ENCODE data around the gene PLD5.
"Not testable (repeated sequence)": the region's sequence is repeated elsewhere in the genome, so short reads cannot be mapped to it uniquely, and the experiment has no call there.

The PLD5 gene

GRCh38 chr1:242100921-242101320 lies 423.6 kb downstream of the PLD5 start:
- no peak for DNase-seq (ENCODE audit: low spot score)
- in situ Hi-C loops (cut with MboI; ENCODE audit: low pct_unique_long_range_greater_than_20kb, low sequenced_read_pairs, unreplicated experiment) = no loop called here
- TF ChIP-seq CTCF (IDR thresholded peaks at IDR 0.05; ENCODE audit: extremely low read depth, insufficient read depth, missing control alignments) = no peak

- in situ Hi-C loops (cut with MboI; ENCODE audit: low pct_unique_long_range_greater_than_20kb, low sequenced_read_pairs, unreplicated experiment) = not testable (repeated sequence)
These were observed 427.2 kb downstream of the PLD5 start for GRCh38 chr1:242097283-242097682.

GRCh38 chr1:242093116-242093515 lies 431.4 kb downstream of the PLD5 start:
- no peak for DNase-seq (ENCODE audit: low spot score)
- in situ Hi-C loops (cut with MboI; ENCODE audit: low pct_unique_long_range_greater_than_20kb, low sequenced_read_pairs, unreplicated experiment) = no loop called here

More at GRCh38 chr1:242097283-242097682, 427.2 kb downstream of the PLD5 start:
- not testable (repeated sequence) for DNase-seq (ENCODE audit: low spot score)

GRCh38 chr1:242089911-242090310 lies 434.6 kb downstream of the PLD5 start:
- no peak for DNase-seq (ENCODE audit: low spot score)
- in situ Hi-C loops (cut with MboI; ENCODE audit: low pct_unique_long_range_greater_than_20kb, low sequenced_read_pairs, unreplicated experiment) = no loop called here

More at GRCh38 chr1:242093116-242093515, 431.4 kb downstream of the PLD5 start:
- TF ChIP-seq CTCF (IDR thresholded peaks at IDR 0.05; ENCODE audit: extremely low read depth, insufficient read depth, missing control alignments) = no peak

GRCh38 chr1:242088875-242089274 lies 435.6 kb downstream of the PLD5 start:
- no peak for TF ChIP-seq CTCF (IDR thresholded peaks at IDR 0.05; ENCODE audit: extremely low read depth, insufficient read depth, missing control alignments)
- no peak for DNase-seq (ENCODE audit: low spot score)
- in situ Hi-C loops (cut with MboI; ENCODE audit: low pct_unique_long_range_greater_than_20kb, low sequenced_read_pairs, unreplicated experiment) = no loop called here

More at GRCh38 chr1:242089911-242090310, 434.6 kb downstream of the PLD5 start:
- TF ChIP-seq CTCF (IDR thresholded peaks at IDR 0.05; ENCODE audit: extremely low read depth, insufficient read depth, missing control alignments) = no peak

- in situ Hi-C loops (cut with MboI; ENCODE audit: low pct_unique_long_range_greater_than_20kb, low sequenced_read_pairs, unreplicated experiment) = no loop called here
- TF ChIP-seq CTCF (IDR thresholded peaks at IDR 0.05; ENCODE audit: extremely low read depth, insufficient read depth, missing control alignments) = no peak
- no peak for DNase-seq (ENCODE audit: low spot score)
These were observed 437.8 kb downstream of the PLD5 start for GRCh38 chr1:242086706-242087105.

- in situ Hi-C loops (cut with MboI; ENCODE audit: low pct_unique_long_range_greater_than_20kb, low sequenced_read_pairs, unreplicated experiment) = no loop called here
- TF ChIP-seq CTCF (IDR thresholded peaks at IDR 0.05; ENCODE audit: extremely low read depth, insufficient read depth, missing control alignments) = no peak
- no peak for DNase-seq (ENCODE audit: low spot score)
These were observed 438.4 kb downstream of the PLD5 start for GRCh38 chr1:242086093-242086492.

All from GM13977 (cell line).